Transverse colon (tissue), 4 donors: ENCODE results near the gene DOC2B. TPM values are rescaled to one million over a fixed set of nuclear protein-coding genes. Genes with fewer than 3 reads are reported as not detected.

ENCODE experiments used
- DNase-seq: peaks from one replicate; pipeline ENCODE4 v3.0.0-alpha.2; 2019
- H3K27ac ChIP-seq, 4 donors: fragments of 200-600 bp; sonication (generic); 2 replicates each; pipeline ENCODE4 v1.5.1; 2016 to 2018; ENCODE audit warnings: inconsistent platforms in 4 of 4
- H3K27me3 ChIP-seq: fragments of 200-600 bp; sonication (generic); 2 replicates; pipeline ENCODE4 v1.5.1; 2017; ENCODE audit warnings: inconsistent platforms
- H3K36me3 ChIP-seq, 4 donors: fragments of 200-600 bp; sonication (generic); 2 replicates each; pipeline ENCODE4 v1.5.1; 2017 to 2019; ENCODE audit warnings: inconsistent platforms in 4 of 4
- H3K4me1 ChIP-seq, 4 donors: fragments of 200-600 bp; sonication (generic); 2 replicates each; pipeline ENCODE4 v1.5.1; 2017 to 2020; ENCODE audit warnings: inconsistent platforms in 4 of 4
- H3K4me3 ChIP-seq, 4 donors: fragments of 200-600 bp; sonication (generic); 1 replicate in 1 of 4; 2 replicates in 3 of 4; pipeline versions ENCODE4 v1.5.1 to v1.6.1; 2017 to 2019; ENCODE audit warnings: inconsistent platforms in 4 of 4
- H3K9me3 ChIP-seq, 2 donors: fragments of 200-600 bp; sonication (generic); 2 replicates each; pipeline ENCODE4 v1.5.1; 2017 to 2019; ENCODE audit warnings: inconsistent platforms in 2 of 2
- EP300 ChIP-seq: sonication (generic); formaldehyde crosslinking; IDR thresholded peaks from one replicate; pipeline ENCODE4 v1.6.1; 2017; ENCODE audit warnings: antibody characterized with exemption, low read depth
- POLR2A ChIP-seq: fragments of 450-650 bp; IDR thresholded peaks from one replicate; pipeline ENCODE4 v1.6.1; 2016; ENCODE audit warnings: antibody characterized with exemption, mild to moderate bottlenecking, moderate library complexity
- POLR2AphosphoS5 ChIP-seq, 3 donors: sonication (generic); formaldehyde crosslinking; IDR thresholded peaks; one replicate each; pipeline ENCODE4 v1.6.1; 2016; ENCODE audit warnings: antibody characterized with exemption in 3 of 3
- WGBS, 2 donors: methylation state at CpG; one replicate each; pipeline ENCODE4 v1.1.5; 2018; ENCODE audit warnings: low coverage in 1 of 2; 5-methylcytosine and 5-hydroxymethylcytosine counted together
- in situ Hi-C, 4 donors: fragments of 200-750 bp; cut with MboI; loops; one replicate each; pipeline versions ENCODE4 v1.15.0 to v1.15.1; 2017; ENCODE audit warnings: low sequenced_read_pairs in 3 of 4, low pct_ligation_motif_present in 1 of 4, low pct_unique_long_range_greater_than_20kb in 1 of 4
- intact Hi-C: fragments of 100-400 bp; cut with DNase I; formaldehyde crosslinking; loops from one replicate; pipeline ENCODE4 v1.15.1; 2023; ENCODE audit warnings: low total_unique reads
- total RNA-seq, 4 donors: library from RNA; depleted of rRNA; stranded (reverse); fragments of >200 nt; gene quantifications; one replicate each; pipeline ENCODE4 v1.1.0, GENCODE V29; 2016
- TF ChIP-seq, protein P1 (sequence below), 5 experiments: fragments of 200-600 bp in 3 of 5; fragments of 450-650 bp in 2 of 5; sonication (generic) in 3 of 5; IDR thresholded peaks; 1 replicate in 2 of 5; 2 replicates in 3 of 5; pipeline ENCODE4 v1.5.1; 2016 to 2017; ENCODE audit warnings: antibody characterized with exemption in 5 of 5, inconsistent platforms in 3 of 5, mild to moderate bottlenecking in 2 of 5, moderate library complexity in 1 of 5

Gene DOC2B
- total RNA-seq, 4 donors from 2014 or later, result 1.8 to 11.6 (median 2.6) TPM

DNA sequence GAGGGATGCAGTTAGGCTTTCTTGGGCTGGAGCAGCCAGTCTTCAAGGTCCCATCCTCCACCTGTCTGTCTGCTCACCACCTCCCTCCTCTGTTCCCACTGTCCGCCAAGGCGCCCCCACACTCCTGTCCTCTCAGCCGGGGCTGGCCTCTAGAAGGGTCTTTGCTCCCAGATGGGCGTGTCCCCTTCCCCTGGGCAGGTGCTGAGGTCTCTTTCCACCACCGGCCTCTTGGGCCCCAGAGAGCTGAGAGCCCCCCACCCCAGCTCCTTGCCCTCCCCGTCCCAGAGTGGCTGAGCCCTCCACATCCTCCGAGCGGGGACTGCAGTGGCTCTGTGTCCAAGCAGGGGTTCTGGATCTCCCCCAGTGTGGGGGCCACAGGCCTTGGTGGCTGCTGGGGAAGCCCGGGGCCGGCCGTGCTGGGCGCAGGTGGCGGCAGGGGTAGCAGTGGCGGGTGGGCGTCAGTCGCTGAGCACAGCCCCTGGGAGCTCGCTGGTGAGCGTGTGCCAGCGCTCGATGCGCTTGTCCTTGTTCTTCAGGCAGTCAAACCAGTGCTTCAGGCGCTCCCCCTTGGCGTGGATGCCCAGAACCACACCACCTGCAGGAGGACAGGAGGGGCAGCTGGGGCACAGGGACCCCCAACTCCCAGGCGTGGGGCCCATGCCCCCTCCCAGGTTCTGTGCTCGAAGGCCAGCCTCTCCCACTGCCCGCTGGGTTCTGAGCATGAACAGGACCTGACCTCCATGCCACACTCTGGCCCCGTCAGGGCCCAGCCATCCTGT is 34.3 kb downstream of the DOC2B start:
- no peaks in the 10 kb centered on the region for H3K27me3 ChIP-seq
- no peak for DNase-seq
- intact Hi-C loops, result loop anchor here (5.0 kb wide), 2 partner anchors 240 to 1145 kb away; no protein-coding TSS in a partner anchor
- H3K36me3 ChIP-seq, result no peaks in the 10 kb centered on the region
- 83% methylated on average over 24 of the region's 27 CpGs; no CpG with 5 or more reads in 1 of the 2 donors for WGBS, 2 donors
- TF ChIP-seq EP300 (no peak), POLR2A (no peak), POLR2AphosphoS5 (IDR thresholded peaks at IDR 0.05) (no peak)
- TF ChIP-seq, protein P1, sequence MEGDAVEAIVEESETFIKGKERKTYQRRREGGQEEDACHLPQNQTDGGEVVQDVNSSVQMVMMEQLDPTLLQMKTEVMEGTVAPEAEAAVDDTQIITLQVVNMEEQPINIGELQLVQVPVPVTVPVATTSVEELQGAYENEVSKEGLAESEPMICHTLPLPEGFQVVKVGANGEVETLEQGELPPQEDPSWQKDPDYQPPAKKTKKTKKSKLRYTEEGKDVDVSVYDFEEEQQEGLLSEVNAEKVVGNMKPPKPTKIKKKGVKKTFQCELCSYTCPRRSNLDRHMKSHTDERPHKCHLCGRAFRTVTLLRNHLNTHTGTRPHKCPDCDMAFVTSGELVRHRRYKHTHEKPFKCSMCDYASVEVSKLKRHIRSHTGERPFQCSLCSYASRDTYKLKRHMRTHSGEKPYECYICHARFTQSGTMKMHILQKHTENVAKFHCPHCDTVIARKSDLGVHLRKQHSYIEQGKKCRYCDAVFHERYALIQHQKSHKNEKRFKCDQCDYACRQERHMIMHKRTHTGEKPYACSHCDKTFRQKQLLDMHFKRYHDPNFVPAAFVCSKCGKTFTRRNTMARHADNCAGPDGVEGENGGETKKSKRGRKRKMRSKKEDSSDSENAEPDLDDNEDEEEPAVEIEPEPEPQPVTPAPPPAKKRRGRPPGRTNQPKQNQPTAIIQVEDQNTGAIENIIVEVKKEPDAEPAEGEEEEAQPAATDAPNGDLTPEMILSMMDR (IDR thresholded peaks at IDR 0.05), result no peak
- no peaks in the 10 kb centered on the region for H3K9me3 ChIP-seq
- H3K27ac ChIP-seq, result no peak overlapping the region
- H3K4me1 ChIP-seq, result peaks cover 0 to 3% (median 1%) of the 10 kb centered on the region in 4 donors
- in situ Hi-C loops, result no loop called here
- no peak overlapping the region for H3K4me3 ChIP-seq

DNA sequence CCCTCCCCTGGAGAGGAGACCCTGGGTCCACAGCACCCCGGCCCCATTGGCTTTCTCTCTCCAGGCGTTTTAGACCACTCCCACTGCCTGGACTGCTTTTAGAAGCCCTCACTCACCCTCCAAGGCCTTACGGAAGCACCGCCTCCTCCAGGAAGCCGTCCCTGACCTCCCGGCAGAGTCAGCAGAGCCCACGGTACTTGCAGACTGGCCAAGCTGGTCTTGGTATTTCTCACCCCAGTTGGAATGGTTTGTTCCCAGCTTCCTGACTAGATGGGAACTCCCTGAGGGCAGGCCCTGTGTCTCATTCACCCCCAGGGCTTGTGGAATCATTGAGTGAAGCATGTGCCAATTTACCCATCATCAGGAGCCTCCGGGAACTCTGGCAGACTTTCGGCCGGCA is 34.9 kb downstream of the DOC2B start:
- intact Hi-C loops (loop anchor here (5.0 kb wide), 2 partner anchors 241 to 1146 kb away; no protein-coding TSS in a partner anchor), in situ Hi-C loops (no loop called here)
- TF ChIP-seq, protein P1 (IDR thresholded peaks at IDR 0.05), result no peak
- TF ChIP-seq POLR2AphosphoS5 (IDR thresholded peaks at IDR 0.05) (no peak), EP300 (no peak), POLR2A (no peak)
- Histone ChIP-seq H3K4me3 (no peak overlapping the region), H3K9me3 (no peaks in the 10 kb centered on the region), H3K36me3 (no peaks in the 10 kb centered on the region), H3K4me1 (peaks cover 0 to 3% (median 1%) of the 10 kb centered on the region in 4 donors), H3K27me3 (no peaks in the 10 kb centered on the region), H3K27ac (no peak overlapping the region)
- WGBS, 2 donors, result 85% methylated on average over 8 to 10 of the region's 10 CpGs
- DNase-seq, result no peak

DNA sequence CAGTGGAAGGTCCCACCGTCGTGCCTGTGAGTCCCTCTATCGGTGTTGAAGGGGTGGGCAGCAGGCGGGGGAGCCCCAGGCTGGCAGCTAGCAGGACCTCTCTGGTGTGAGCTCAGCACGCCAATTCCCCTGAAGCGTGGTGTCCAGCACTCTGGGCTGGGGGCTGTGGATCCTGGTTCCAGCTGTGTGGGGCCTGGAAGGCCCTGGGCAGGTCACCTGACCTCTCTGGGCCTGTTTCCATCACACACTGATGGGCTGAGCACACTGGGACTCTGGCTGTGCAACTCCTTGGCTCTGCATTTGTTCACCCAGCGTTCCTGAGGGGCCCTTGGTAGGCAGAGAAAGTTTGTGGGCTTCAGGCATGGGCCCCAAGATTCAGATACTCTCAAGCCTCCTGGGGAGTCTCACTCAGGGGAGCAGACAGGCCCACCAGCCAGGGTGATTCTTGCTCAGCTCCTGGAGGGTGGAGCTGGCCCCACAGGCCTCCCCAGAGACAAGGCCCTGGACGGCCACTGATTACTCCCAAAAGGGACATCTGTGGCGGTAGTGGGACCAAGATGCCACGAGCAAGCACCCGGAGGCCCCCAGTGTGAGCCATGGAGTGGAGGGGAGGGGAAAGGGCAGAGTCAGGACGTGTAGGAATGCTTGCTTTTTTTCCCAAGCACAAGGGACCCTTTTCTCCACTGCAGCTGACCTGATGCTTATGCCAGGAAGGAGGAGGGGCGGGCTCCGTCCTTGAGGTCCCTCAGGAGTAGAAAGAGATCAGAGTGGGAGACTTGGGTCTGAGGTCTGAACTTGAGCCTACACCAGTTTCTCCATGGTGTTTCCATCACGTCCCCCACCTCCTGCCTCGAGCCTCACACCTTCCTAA is 35.5 kb downstream of the DOC2B start:
- Histone ChIP-seq H3K9me3 (no peaks in the 10 kb centered on the region), H3K4me1 (peaks cover 0 to 3% (median 1%) of the 10 kb centered on the region in 4 donors), H3K4me3 (no peak overlapping the region), H3K27me3 (no peaks in the 10 kb centered on the region), H3K36me3 (no peaks in the 10 kb centered on the region), H3K27ac (no peak overlapping the region)
- in situ Hi-C loops (no loop called here), intact Hi-C loops (loop anchor here (5.0 kb wide), 2 partner anchors 241 to 1146 kb away; no protein-coding TSS in a partner anchor)
- WGBS, 2 donors, result 79% methylated on average over 16 of the region's 16 CpGs; no CpG with 5 or more reads in 1 of the 2 donors
- TF ChIP-seq, protein P1 (IDR thresholded peaks at IDR 0.05), result no peak
- TF ChIP-seq POLR2AphosphoS5 (IDR thresholded peaks at IDR 0.05) (no peak), EP300 (no peak), POLR2A (no peak)
- DNase-seq, result no peak
